Left ventricle myocardium inferior (tissue), 1 donor: Measurements from ENCODE around the gene CLEC4G. TPM values are rescaled to one million over a fixed set of nuclear protein-coding genes. Genes with fewer than 3 reads are reported as not detected.
A peak's percentile ranks its signal among the peaks of the same experiment; 100 is the strongest.

ENCODE experiments used
- DNase-seq: peaks from one replicate; pipeline ENCODE4 v3.0.0-alpha.2; 2020
- H3K27ac ChIP-seq: fragments of 200-600 bp; replicated peaks from 2 replicates; pipeline ENCODE4 v1.8.0; 2021
- H3K27me3 ChIP-seq: fragments of 200-600 bp; 2 replicates; pipeline ENCODE4 v1.8.0; 2021; ENCODE audit warnings: low read depth
- H3K36me3 ChIP-seq: fragments of 200-600 bp; 2 replicates; pipeline ENCODE4 v1.8.0; 2021
- H3K4me1 ChIP-seq: fragments of 200-600 bp; 2 replicates; pipeline ENCODE4 v1.8.0; 2021
- H3K4me3 ChIP-seq: fragments of 200-600 bp; 2 replicates; pipeline ENCODE4 v1.8.0; 2021; ENCODE audit warnings: mild to moderate bottlenecking, moderate library complexity
- H3K9me3 ChIP-seq: fragments of 200-600 bp; replicated peaks from 2 replicates; pipeline ENCODE4 v1.8.0; 2021
- CTCF ChIP-seq: fragments of 200-600 bp; IDR thresholded peaks from 2 replicates; pipeline ENCODE4 v1.8.0; 2021; ENCODE audit warnings: antibody characterized with exemption, mild to moderate bottlenecking, borderline replicate concordance
- intact Hi-C: fragments of 100-400 bp; cut with micrococcal nuclease; formaldehyde crosslinking; loops from one replicate; pipeline ENCODE4 v1.11.0; 2022
- total RNA-seq: library from RNA; stranded (reverse); fragmentation: NEBNext Ultra II Directional; extraction: Animal tissue kit (Norgen Biotek cat#: 25700); gene quantifications from one replicate; pipeline ENCODE4 v1.2.1, GENCODE V29; 2021
- donor health status: DM: no; HTN: yes; CAD: no; lungs with severe emphysema.

CLEC4G gene
- total RNA-seq, 1 donor from 2014 or later, result 0.71 TPM

- Histone ChIP-seq H3K36me3 (no peaks in the 10 kb centered on the region), H3K27ac (no peak overlapping the region), H3K4me3 (no peak overlapping the region), H3K27me3 (peaks cover 47% of the 10 kb centered on the region), H3K4me1 (no peaks in the 10 kb centered on the region), H3K9me3 (peaks cover under 1% of the 10 kb centered on the region)
- intact Hi-C loops, result no loop called here
- DNase-seq, result no peak
- no peak for TF ChIP-seq CTCF
Measured at GRCh38 chr19:7742991-7743390, 11.1 kb upstream of the CLEC4G start.

GRCh38 chr19:7742575-7742974 is 10.7 kb upstream of the CLEC4G start:
- Histone ChIP-seq H3K27me3 (peaks cover 43% of the 10 kb centered on the region), H3K4me1 (no peaks in the 10 kb centered on the region), H3K36me3 (no peaks in the 10 kb centered on the region), H3K27ac (no peak overlapping the region), H3K4me3 (no peak overlapping the region), H3K9me3 (no peaks in the 10 kb centered on the region)
- intact Hi-C loops, result no loop called here
- no peak for TF ChIP-seq CTCF
- DNase-seq, result no peak

- no peak for DNase-seq
- TF ChIP-seq CTCF, result no peak
Measured at GRCh38 chr19:7740682-7741054, 8.8 kb upstream of the CLEC4G start.

GRCh38 chr19:7739801-7740681 is 8.1 kb upstream of the CLEC4G start:
- peaks cover 33% of the 10 kb centered on the region for H3K27me3 ChIP-seq
- intact Hi-C loops, result no loop called here
- DNase-seq, result no peak
- no peak for TF ChIP-seq CTCF
- H3K36me3 ChIP-seq, result no peaks in the 10 kb centered on the region
- H3K27ac ChIP-seq, result peak overlapping the region; percentile 19
- H3K9me3 ChIP-seq, result no peaks in the 10 kb centered on the region
- no peaks in the 10 kb centered on the region for H3K4me1 ChIP-seq
- H3K4me3 ChIP-seq, result no peak overlapping the region

More at GRCh38 chr19:7740682-7741054, 8.8 kb upstream of the CLEC4G start:
- H3K4me3 ChIP-seq, result no peak overlapping the region
- peaks cover 34% of the 10 kb centered on the region for H3K27me3 ChIP-seq
- no peaks in the 10 kb centered on the region for H3K9me3 ChIP-seq
- intact Hi-C loops, result no loop called here
- no peaks in the 10 kb centered on the region for H3K36me3 ChIP-seq
- H3K27ac ChIP-seq, result peak overlapping the region; percentile 19
- H3K4me1 ChIP-seq, result no peaks in the 10 kb centered on the region

- Histone ChIP-seq H3K27ac (no peak overlapping the region), H3K4me1 (no peaks in the 10 kb centered on the region), H3K4me3 (no peak overlapping the region), H3K9me3 (no peaks in the 10 kb centered on the region), H3K36me3 (no peaks in the 10 kb centered on the region), H3K27me3 (peaks cover 28% of the 10 kb centered on the region)
- no peak for DNase-seq
- TF ChIP-seq CTCF, result no peak
- intact Hi-C loops, result no loop called here
Measured at GRCh38 chr19:7739211-7739755, 7.4 kb upstream of the CLEC4G start.
